HEK293 (cell line): Measurements from ENCODE around the gene APOL3.

ENCODE experiments used
- CTCF ChIA-PET: fragments of 350-600 bp; formaldehyde crosslinking; extraction: SDS; loops from one replicate; lab custom pipeline; 2021; ENCODE audit warnings: antibody characterized with exemption; lab: Yijun Ruan, JAX
- POLR2A ChIA-PET: fragments of 300-600 bp; formaldehyde crosslinking; extraction: SDS; loops from one replicate; lab custom pipeline; 2020; ENCODE audit warnings: antibody characterized with exemption, inconsistent platforms; lab: Yijun Ruan, JAX
- H3K27ac ChIP-seq: fragments of 200-500 bp; sonication (Bioruptor generic); 2 replicates; pipeline ENCODE4 v1.5.1; 2014; ENCODE audit warnings: low read depth, low read length, control low read depth, inconsistent platforms; ENCODE audit errors: extremely low read depth
- H3K36me3 ChIP-seq, 2 experiments: fragments of 200-500 bp in 1 of 2; sonication (Bioruptor generic) in 1 of 2; 1 replicate in 1 of 2; 2 replicates in 1 of 2; pipeline ENCODE4 v1.5.1; 2014 to 2017; ENCODE audit warnings: inconsistent platforms in 2 of 2, low read length in 2 of 2; ENCODE audit not compliant: control insufficient read depth in 2 of 2, insufficient read depth in 1 of 2
- H3K4me1 ChIP-seq: fragments of 200-500 bp; sonication (Bioruptor generic); 2 replicates; pipeline ENCODE4 v1.5.1; 2014; ENCODE audit warnings: mild to moderate bottlenecking, low read length, inconsistent platforms; ENCODE audit not compliant: control insufficient read depth, insufficient read depth
- H3K4me3 ChIP-seq: 2 replicates; pipeline ENCODE4 v1.5.1; 2011; ENCODE audit warnings: low read depth, mild to moderate bottlenecking, control low read depth, low read length, moderate library complexity
- H3K9me3 ChIP-seq: fragments of 200-500 bp; sonication (Bioruptor generic); 2 replicates; pipeline ENCODE4 v1.5.1; 2014; ENCODE audit warnings: low read depth, low read length, inconsistent platforms; ENCODE audit not compliant: control insufficient read depth, insufficient read depth
- HOXC10 ChIP-seq: sonication (generic); formaldehyde crosslinking; IDR thresholded peaks from 2 replicates; pipeline ENCODE4 v1.8.1; 2023; ENCODE audit warnings: mild to moderate bottlenecking, missing genetic modification reagents
- HOXD13 ChIP-seq: sonication (generic); formaldehyde crosslinking; IDR thresholded peaks from 2 replicates; pipeline ENCODE4 v1.8.0; 2022; ENCODE audit warnings: missing genetic modification reagents, borderline replicate concordance
- KLF1 ChIP-seq: fragments of 450-650 bp; formaldehyde crosslinking; IDR thresholded peaks from 2 replicates; pipeline ENCODE4 v1.5.1; 2016; ENCODE audit warnings: missing biosample characterization, missing genetic modification characterization
- REPIN1 ChIP-seq: fragments of 450-650 bp; formaldehyde crosslinking; IDR thresholded peaks from 2 replicates; pipeline ENCODE4 v1.5.1; 2017; ENCODE audit warnings: missing biosample characterization, missing genetic modification characterization, low read depth
- ZFP69B ChIP-seq: fragments of 450-650 bp; formaldehyde crosslinking; IDR thresholded peaks from 2 replicates; pipeline ENCODE4 v1.5.1; 2016; ENCODE audit warnings: missing biosample characterization, missing genetic modification characterization
- ZNF140 ChIP-seq: fragments of 450-650 bp; formaldehyde crosslinking; IDR thresholded peaks from 2 replicates; pipeline ENCODE4 v1.5.1; 2016; ENCODE audit warnings: missing biosample characterization, missing genetic modification characterization
- ZNF155 ChIP-seq: fragments of 450-650 bp; formaldehyde crosslinking; IDR thresholded peaks from 2 replicates; pipeline ENCODE4 v1.5.1; 2016; ENCODE audit warnings: missing biosample characterization, missing genetic modification characterization
- ZNF211 ChIP-seq: fragments of 450-650 bp; formaldehyde crosslinking; IDR thresholded peaks from 2 replicates; pipeline ENCODE4 v1.5.1; 2016; ENCODE audit warnings: low read depth, missing biosample characterization, missing genetic modification characterization
- ZNF239 ChIP-seq: fragments of 450-650 bp; formaldehyde crosslinking; IDR thresholded peaks from 2 replicates; pipeline ENCODE4 v1.5.1; 2016; ENCODE audit warnings: missing biosample characterization, missing genetic modification characterization
- ZNF341 ChIP-seq: fragments of 450-650 bp; formaldehyde crosslinking; IDR thresholded peaks from 2 replicates; pipeline ENCODE4; 2016; ENCODE audit warnings: low read depth, missing biosample characterization, missing genetic modification characterization
- ZNF37A ChIP-seq: fragments of 450-650 bp; IDR thresholded peaks from 2 replicates; pipeline ENCODE4 v1.5.1; 2018; ENCODE audit warnings: missing biosample characterization, missing genetic modification characterization
- ZNF530 ChIP-seq: fragments of 450-650 bp; formaldehyde crosslinking; IDR thresholded peaks from 2 replicates; pipeline ENCODE4 v1.5.1; 2016; ENCODE audit warnings: low read depth, missing biosample characterization, missing genetic modification characterization
- ZNF558 ChIP-seq: fragments of 450-650 bp; formaldehyde crosslinking; IDR thresholded peaks from 2 replicates; pipeline ENCODE4 v1.5.1; 2016; ENCODE audit warnings: missing biosample characterization, missing genetic modification characterization
- ZNF560 ChIP-seq: fragments of 450-650 bp; formaldehyde crosslinking; IDR thresholded peaks from 2 replicates; pipeline ENCODE4 v1.5.1; 2017; ENCODE audit warnings: missing biosample characterization, missing genetic modification characterization, borderline replicate concordance
- ZNF664 ChIP-seq: fragments of 450-650 bp; formaldehyde crosslinking; IDR thresholded peaks from 2 replicates; pipeline ENCODE4 v1.5.1; 2016; ENCODE audit warnings: missing biosample characterization, missing genetic modification characterization
- ZNF670 ChIP-seq: fragments of 450-650 bp; formaldehyde crosslinking; IDR thresholded peaks from 2 replicates; pipeline ENCODE4 v1.5.1; 2016; ENCODE audit warnings: missing biosample characterization, missing genetic modification characterization, low read depth
- ZNF785 ChIP-seq: fragments of 450-650 bp; formaldehyde crosslinking; IDR thresholded peaks from 2 replicates; pipeline ENCODE4 v1.5.1; 2016; ENCODE audit warnings: missing biosample characterization, missing genetic modification characterization
- ZNF792 ChIP-seq: fragments of 450-650 bp; formaldehyde crosslinking; IDR thresholded peaks from 2 replicates; pipeline ENCODE4 v1.5.1; 2016; ENCODE audit warnings: missing biosample characterization, missing genetic modification characterization
- TF ChIP-seq, protein P1 (sequence below): fragments of 450-650 bp; formaldehyde crosslinking; IDR thresholded peaks from 2 replicates; pipeline ENCODE4 v1.5.1; 2016; ENCODE audit warnings: missing biosample characterization, missing genetic modification characterization
- TF ChIP-seq, protein P2 (sequence below): fragments of 450-650 bp; formaldehyde crosslinking; IDR thresholded peaks from 2 replicates; pipeline ENCODE4 v1.5.1; 2017; ENCODE audit warnings: missing biosample characterization, missing genetic modification characterization
- TF ChIP-seq, protein P3 (sequence below): fragments of 450-650 bp; formaldehyde crosslinking; IDR thresholded peaks from 2 replicates; pipeline ENCODE4 v1.5.1; 2017; ENCODE audit warnings: missing biosample characterization, missing genetic modification characterization
- TF ChIP-seq, protein P4 (sequence below): fragments of 450-650 bp; formaldehyde crosslinking; conservative IDR thresholded peaks from 2 replicates; pipeline ENCODE4 v1.5.1; 2016; ENCODE audit warnings: low read depth, missing biosample characterization, missing genetic modification characterization
- TF ChIP-seq, protein P5 (sequence below): fragments of 450-650 bp; formaldehyde crosslinking; IDR thresholded peaks from 2 replicates; pipeline ENCODE4 v1.5.1; 2016; ENCODE audit warnings: missing biosample characterization, missing genetic modification characterization
- TF ChIP-seq, protein P6 (sequence below): fragments of 450-650 bp; IDR thresholded peaks from 2 replicates; pipeline ENCODE4 v1.5.1; 2018; ENCODE audit warnings: missing biosample characterization, missing genetic modification characterization

Gene APOL3

DNA sequence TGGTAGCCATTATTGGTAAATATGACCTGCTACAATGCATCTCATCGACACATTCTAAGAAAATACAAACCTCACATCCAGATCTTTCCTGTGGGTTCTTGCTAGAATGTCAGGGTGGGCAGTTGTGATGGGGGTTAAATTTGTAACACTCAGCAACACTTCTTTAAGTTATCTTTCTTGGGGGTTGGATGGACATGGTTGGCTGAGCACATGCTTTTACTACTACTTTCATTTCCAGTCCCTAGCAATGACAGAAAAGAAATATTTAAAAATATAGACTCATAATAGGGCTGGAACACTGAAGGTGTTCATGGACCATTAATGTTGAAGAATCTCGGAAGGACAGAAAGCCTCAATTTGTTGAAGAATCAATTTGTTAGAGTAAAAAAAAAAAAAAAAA lies 57.6 kb downstream of the APOL3 start:
- Histone ChIP-seq H3K27ac (no peak overlapping the region), H3K36me3 (no peaks in the 10 kb centered on the region), H3K4me3 (no peak overlapping the region), H3K9me3 (no peaks in the 10 kb centered on the region), H3K4me1 (no peaks in the 10 kb centered on the region)
- ChIA-PET POLR2A (no interaction called here), CTCF (interaction anchor here (0.6 to 3.3 kb wide), 3 partner anchors 37 to 459 kb away, joined by 3 to 20 read pairs (median 3); no protein-coding TSS in a partner anchor)
- TF ChIP-seq ZNF785 (tag by site-specific recombination) (no peak), HOXD13 (CRISPR knock-in tag) (no peak), ZNF155 (tag by site-specific recombination) (no peak), KLF1 (no peak), HOXC10 (no peak), ZNF792 (tag by site-specific recombination) (no peak), ZNF530 (no peak), REPIN1 (tag by site-specific recombination) (no peak), ZFP69B (tag by site-specific recombination) (no peak), ZNF670 (tag by site-specific recombination) (no peak), ZNF664 (no peak), ZNF37A (tag by site-specific recombination) (no peak), ZNF140 (tag by site-specific recombination) (no peak), ZNF211 (tag by site-specific recombination) (no peak), ZNF239 (tag by site-specific recombination) (no peak), ZNF558 (tag by site-specific recombination) (no peak)
- TF ChIP-seq, protein P1, sequence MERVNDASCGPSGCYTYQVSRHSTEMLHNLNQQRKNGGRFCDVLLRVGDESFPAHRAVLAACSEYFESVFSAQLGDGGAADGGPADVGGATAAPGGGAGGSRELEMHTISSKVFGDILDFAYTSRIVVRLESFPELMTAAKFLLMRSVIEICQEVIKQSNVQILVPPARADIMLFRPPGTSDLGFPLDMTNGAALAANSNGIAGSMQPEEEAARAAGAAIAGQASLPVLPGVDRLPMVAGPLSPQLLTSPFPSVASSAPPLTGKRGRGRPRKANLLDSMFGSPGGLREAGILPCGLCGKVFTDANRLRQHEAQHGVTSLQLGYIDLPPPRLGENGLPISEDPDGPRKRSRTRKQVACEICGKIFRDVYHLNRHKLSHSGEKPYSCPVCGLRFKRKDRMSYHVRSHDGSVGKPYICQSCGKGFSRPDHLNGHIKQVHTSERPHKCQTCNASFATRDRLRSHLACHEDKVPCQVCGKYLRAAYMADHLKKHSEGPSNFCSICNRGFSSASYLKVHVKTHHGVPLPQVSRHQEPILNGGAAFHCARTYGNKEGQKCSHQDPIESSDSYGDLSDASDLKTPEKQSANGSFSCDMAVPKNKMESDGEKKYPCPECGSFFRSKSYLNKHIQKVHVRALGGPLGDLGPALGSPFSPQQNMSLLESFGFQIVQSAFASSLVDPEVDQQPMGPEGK (tag by site-specific recombination) = no peak
- TF ChIP-seq, protein P2, sequence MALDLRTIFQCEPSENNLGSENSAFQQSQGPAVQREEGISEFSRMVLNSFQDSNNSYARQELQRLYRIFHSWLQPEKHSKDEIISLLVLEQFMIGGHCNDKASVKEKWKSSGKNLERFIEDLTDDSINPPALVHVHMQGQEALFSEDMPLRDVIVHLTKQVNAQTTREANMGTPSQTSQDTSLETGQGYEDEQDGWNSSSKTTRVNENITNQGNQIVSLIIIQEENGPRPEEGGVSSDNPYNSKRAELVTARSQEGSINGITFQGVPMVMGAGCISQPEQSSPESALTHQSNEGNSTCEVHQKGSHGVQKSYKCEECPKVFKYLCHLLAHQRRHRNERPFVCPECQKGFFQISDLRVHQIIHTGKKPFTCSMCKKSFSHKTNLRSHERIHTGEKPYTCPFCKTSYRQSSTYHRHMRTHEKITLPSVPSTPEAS = no peak
- TF ChIP-seq, protein P3, sequence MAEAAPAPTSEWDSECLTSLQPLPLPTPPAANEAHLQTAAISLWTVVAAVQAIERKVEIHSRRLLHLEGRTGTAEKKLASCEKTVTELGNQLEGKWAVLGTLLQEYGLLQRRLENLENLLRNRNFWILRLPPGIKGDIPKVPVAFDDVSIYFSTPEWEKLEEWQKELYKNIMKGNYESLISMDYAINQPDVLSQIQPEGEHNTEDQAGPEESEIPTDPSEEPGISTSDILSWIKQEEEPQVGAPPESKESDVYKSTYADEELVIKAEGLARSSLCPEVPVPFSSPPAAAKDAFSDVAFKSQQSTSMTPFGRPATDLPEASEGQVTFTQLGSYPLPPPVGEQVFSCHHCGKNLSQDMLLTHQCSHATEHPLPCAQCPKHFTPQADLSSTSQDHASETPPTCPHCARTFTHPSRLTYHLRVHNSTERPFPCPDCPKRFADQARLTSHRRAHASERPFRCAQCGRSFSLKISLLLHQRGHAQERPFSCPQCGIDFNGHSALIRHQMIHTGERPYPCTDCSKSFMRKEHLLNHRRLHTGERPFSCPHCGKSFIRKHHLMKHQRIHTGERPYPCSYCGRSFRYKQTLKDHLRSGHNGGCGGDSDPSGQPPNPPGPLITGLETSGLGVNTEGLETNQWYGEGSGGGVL (tag by site-specific recombination) = no peak

DNA sequence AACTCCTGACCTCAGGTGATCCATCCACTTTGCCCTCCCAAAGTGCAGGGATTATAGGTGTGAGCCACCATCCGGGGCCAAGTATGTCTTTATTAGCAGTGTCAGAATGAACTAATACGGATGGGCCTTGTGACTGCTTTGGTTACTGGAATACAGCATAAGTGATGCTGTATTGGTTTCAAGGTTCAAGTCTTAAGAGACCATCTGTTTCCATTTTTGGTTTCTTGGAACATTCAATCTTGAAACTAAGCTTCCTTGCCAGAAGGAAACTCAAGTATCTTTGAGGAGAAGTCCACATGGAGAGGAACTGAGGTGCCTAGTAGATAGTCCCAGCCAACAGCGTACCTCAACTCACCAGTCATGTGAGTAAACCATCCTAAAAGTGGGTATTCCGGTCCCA lies 58.8 kb downstream of the APOL3 start:
- ChIA-PET POLR2A (no interaction called here), CTCF (interaction anchor here (0.6 to 1.0 kb wide), 2 partner anchors 35 to 751 kb away, joined by 3 to 4 read pairs; no protein-coding TSS in a partner anchor)
- no peak overlapping the region for H3K4me3 ChIP-seq
- TF ChIP-seq, protein P4, sequence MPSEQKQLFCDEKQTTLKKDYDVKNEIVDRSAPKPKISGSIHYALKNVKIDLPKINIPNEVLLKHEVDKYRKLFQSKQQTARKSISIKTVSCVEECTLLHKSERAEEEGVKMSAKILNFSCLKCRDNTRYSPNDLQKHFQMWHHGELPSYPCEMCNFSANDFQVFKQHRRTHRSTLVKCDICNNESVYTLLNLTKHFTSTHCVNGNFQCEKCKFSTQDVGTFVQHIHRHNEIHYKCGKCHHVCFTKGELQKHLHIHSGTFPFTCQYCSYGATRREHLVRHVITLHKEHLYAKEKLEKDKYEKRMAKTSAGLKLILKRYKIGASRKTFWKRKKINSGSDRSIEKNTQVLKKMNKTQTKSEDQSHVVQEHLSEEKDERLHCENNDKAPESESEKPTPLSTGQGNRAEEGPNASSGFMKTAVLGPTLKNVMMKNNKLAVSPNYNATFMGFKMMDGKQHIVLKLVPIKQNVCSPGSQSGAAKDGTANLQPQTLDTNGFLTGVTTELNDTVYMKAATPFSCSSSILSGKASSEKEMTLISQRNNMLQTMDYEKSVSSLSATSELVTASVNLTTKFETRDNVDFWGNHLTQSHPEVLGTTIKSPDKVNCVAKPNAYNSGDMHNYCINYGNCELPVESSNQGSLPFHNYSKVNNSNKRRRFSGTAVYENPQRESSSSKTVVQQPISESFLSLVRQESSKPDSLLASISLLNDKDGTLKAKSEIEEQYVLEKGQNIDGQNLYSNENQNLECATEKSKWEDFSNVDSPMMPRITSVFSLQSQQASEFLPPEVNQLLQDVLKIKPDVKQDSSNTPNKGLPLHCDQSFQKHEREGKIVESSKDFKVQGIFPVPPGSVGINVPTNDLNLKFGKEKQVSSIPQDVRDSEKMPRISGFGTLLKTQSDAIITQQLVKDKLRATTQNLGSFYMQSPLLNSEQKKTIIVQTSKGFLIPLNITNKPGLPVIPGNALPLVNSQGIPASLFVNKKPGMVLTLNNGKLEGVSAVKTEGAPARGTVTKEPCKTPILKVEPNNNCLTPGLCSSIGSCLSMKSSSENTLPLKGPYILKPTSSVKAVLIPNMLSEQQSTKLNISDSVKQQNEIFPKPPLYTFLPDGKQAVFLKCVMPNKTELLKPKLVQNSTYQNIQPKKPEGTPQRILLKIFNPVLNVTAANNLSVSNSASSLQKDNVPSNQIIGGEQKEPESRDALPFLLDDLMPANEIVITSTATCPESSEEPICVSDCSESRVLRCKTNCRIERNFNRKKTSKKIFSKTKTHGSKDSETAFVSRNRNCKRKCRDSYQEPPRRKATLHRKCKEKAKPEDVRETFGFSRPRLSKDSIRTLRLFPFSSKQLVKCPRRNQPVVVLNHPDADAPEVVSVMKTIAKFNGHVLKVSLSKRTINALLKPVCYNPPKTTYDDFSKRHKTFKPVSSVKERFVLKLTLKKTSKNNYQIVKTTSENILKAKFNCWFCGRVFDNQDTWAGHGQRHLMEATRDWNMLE (tag by site-specific recombination) = no peak
- no peak for TF ChIP-seq ZNF560
- TF ChIP-seq, protein P5, sequence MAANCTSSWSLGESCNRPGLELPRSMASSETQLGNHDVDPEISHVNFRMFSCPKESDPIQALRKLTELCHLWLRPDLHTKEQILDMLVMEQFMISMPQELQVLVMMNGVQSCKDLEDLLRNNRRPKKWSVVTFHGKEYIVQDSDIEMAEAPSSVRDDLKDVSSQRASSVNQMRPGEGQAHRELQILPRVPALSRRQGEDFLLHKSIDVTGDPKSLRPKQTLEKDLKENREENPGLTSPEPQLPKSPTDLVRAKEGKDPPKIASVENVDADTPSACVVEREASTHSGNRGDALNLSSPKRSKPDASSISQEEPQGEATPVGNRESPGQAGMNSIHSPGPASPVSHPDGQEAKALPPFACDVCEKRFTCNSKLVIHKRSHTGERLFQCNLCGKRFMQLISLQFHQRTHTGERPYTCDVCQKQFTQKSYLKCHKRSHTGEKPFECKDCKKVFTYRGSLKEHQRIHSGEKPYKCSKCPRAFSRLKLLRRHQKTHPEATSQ (tag by site-specific recombination) = no peak
- no peak for TF ChIP-seq ZNF341 (tag by site-specific recombination)
- TF ChIP-seq, protein P6, sequence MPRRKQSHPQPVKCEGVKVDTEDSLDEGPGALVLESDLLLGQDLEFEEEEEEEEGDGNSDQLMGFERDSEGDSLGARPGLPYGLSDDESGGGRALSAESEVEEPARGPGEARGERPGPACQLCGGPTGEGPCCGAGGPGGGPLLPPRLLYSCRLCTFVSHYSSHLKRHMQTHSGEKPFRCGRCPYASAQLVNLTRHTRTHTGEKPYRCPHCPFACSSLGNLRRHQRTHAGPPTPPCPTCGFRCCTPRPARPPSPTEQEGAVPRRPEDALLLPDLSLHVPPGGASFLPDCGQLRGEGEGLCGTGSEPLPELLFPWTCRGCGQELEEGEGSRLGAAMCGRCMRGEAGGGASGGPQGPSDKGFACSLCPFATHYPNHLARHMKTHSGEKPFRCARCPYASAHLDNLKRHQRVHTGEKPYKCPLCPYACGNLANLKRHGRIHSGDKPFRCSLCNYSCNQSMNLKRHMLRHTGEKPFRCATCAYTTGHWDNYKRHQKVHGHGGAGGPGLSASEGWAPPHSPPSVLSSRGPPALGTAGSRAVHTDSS (tag by site-specific recombination) = no peak

More for the DNA sequence above, 58.8 kb downstream of the APOL3 start:
- Histone ChIP-seq H3K9me3 (no peaks in the 10 kb centered on the region), H3K36me3 (no peaks in the 10 kb centered on the region), H3K27ac (no peak overlapping the region), H3K4me1 (no peaks in the 10 kb centered on the region)
